ENCODE results near the gene RHOB. TPM values are rescaled to one million over a fixed set of nuclear protein-coding genes. Genes with fewer than 3 reads are reported as not detected.

Gene RHOB
- total RNA-seq, 1 donor from 2014 or later = 135 TPM

DNA sequence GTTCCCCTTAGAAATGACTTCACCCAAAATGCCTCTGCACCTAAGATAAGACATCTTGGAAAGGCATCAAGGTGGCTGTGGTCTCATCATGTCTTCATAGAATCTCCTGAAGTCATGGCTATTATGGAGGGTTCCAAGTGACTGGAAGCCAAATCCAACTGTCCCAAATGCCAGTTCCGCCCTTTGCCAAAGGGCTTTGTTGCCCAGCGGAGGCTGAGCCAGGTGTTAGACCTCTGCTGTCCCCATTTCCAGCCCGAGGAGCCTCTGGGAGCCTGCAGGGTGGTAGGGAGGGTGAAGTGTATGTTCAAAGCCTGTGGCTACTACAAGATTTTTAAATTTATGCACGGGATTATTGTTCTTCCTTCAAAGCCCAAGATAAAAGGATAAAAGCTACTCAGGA lies 25.7 kb downstream of the RHOB start:
- Mint-ChIP-seq H3K9me3 (ENCODE audit: unreplicated experiment) (no peaks in the 10 kb centered on the region), H3K4me3 (ENCODE audit: unreplicated experiment) (no peak overlapping the region), H3K36me3 (ENCODE audit: unreplicated experiment) (no peaks in the 10 kb centered on the region), H3K4me1 (ENCODE audit: low read depth, unreplicated experiment) (peaks cover 6% of the 10 kb centered on the region), H3K27me3 (ENCODE audit: unreplicated experiment) (peaks cover 9% of the 10 kb centered on the region), H3K27ac (ENCODE audit: unreplicated experiment) (no peak overlapping the region)
- DNase-seq = no peak
- TF ChIP-seq, protein P1, sequence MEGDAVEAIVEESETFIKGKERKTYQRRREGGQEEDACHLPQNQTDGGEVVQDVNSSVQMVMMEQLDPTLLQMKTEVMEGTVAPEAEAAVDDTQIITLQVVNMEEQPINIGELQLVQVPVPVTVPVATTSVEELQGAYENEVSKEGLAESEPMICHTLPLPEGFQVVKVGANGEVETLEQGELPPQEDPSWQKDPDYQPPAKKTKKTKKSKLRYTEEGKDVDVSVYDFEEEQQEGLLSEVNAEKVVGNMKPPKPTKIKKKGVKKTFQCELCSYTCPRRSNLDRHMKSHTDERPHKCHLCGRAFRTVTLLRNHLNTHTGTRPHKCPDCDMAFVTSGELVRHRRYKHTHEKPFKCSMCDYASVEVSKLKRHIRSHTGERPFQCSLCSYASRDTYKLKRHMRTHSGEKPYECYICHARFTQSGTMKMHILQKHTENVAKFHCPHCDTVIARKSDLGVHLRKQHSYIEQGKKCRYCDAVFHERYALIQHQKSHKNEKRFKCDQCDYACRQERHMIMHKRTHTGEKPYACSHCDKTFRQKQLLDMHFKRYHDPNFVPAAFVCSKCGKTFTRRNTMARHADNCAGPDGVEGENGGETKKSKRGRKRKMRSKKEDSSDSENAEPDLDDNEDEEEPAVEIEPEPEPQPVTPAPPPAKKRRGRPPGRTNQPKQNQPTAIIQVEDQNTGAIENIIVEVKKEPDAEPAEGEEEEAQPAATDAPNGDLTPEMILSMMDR (IDR thresholded peaks at IDR 0.05; ENCODE audit: partially characterized antibody, unreplicated experiment) = no peak

DNA sequence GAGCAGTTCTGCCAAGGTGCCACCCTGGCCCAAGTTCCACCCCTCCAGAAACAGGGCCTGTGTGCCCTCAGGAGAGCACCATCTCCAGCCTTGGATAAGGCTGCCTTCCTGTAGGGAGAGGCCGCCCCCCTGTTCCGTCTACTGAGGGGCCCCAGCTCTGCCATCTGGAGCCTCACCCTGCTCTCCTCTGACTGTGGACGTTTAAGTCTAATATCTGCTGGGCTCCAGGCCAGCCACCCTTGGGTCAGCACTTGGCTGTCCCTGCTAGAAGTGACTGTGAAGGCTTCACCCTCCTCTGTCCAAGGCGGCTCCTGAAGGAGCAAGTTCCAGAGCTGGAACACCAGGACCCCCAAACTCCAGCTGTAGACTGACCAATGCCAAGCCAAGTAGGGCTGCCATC lies 26.3 kb downstream of the RHOB start:
- TF ChIP-seq, protein P1 (IDR thresholded peaks at IDR 0.05; ENCODE audit: partially characterized antibody, unreplicated experiment) = no peak
- peaks cover under 1% of the 10 kb centered on the region for H3K36me3 Mint-ChIP-seq (ENCODE audit: unreplicated experiment)
- no peak overlapping the region for H3K4me3 Mint-ChIP-seq (ENCODE audit: unreplicated experiment)
- peaks cover 6% of the 10 kb centered on the region for H3K4me1 Mint-ChIP-seq (ENCODE audit: low read depth, unreplicated experiment)
- no peak for DNase-seq
- H3K27me3 Mint-ChIP-seq (ENCODE audit: unreplicated experiment) = peaks cover 9% of the 10 kb centered on the region
- H3K27ac Mint-ChIP-seq (ENCODE audit: unreplicated experiment) = no peak overlapping the region
- no peaks in the 10 kb centered on the region for H3K9me3 Mint-ChIP-seq (ENCODE audit: unreplicated experiment)

DNA sequence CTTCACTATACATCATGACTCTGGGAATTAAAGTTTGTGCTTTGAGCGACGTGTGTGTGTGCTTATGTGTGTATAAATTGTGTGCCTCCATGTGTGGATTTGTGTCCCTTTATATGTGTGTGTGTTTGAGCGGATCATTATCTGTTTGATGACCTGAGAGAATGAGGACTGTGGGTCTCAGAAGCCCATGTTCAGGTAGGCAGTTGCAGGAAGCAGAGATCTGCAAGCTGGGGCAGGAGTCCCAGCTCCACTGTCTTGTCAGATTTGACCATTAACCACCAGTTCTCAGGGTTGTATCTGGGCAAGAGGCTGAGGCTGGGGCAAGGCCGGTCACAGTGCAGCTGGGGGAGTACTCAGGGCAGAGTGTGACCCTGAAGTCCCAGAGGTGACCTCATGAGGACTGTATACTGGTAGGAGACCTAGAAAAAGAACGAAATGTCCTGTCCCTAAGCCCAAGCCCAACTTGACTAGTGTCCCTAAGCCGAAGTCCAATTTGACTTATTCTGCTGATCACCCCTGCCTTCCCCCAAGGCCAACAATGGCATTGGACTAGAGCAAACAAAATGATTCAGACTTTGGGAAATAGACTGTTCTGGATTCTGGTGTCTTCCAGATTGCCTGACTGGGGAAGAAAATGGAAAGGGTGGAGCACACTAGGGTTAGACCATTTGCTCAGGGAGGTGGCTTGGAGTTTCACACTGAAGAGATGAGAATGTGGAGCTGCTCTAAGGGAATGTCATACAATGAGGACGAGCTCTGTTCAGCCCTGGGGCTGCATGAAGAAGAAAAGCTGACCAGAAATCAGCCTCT lies 28.1 kb downstream of the RHOB start:
- no peak overlapping the region for H3K27ac Mint-ChIP-seq (ENCODE audit: unreplicated experiment)
- TF ChIP-seq, protein P1 (IDR thresholded peaks at IDR 0.05; ENCODE audit: partially characterized antibody, unreplicated experiment) = no peak
- peaks cover 6% of the 10 kb centered on the region for H3K4me1 Mint-ChIP-seq (ENCODE audit: low read depth, unreplicated experiment)
- peaks cover 10% of the 10 kb centered on the region for H3K27me3 Mint-ChIP-seq (ENCODE audit: unreplicated experiment)
- no peak overlapping the region for H3K4me3 Mint-ChIP-seq (ENCODE audit: unreplicated experiment)
- DNase-seq = no peak
- peaks cover 5% of the 10 kb centered on the region for H3K9me3 Mint-ChIP-seq (ENCODE audit: unreplicated experiment)
- H3K36me3 Mint-ChIP-seq (ENCODE audit: unreplicated experiment) = peaks cover 8% of the 10 kb centered on the region

DNA sequence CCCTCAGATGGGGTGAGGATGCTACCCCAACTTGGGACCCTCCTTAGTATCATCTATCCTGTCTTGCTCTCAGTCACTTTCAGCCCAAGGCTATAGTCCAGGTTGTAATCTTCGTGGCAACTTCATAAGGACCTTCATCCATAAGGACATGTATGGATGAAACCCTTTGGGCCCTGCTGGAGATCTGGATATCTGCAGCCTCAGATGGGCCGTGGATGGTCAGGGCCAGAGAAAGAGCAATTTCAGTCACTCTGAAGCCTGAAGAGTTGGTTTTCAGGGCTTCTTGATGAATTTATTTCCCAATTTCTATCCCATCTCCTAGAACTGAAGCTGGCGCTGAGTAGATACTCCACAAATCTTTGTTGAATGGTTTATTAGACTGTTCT lies 28.7 kb downstream of the RHOB start:
- DNase-seq = no peak
- peaks cover 5% of the 10 kb centered on the region for H3K9me3 Mint-ChIP-seq (ENCODE audit: unreplicated experiment)
- no peak overlapping the region for H3K27ac Mint-ChIP-seq (ENCODE audit: unreplicated experiment)
- H3K4me3 Mint-ChIP-seq (ENCODE audit: unreplicated experiment) = no peak overlapping the region
- TF ChIP-seq, protein P1 (IDR thresholded peaks at IDR 0.05; ENCODE audit: partially characterized antibody, unreplicated experiment) = no peak
- H3K36me3 Mint-ChIP-seq (ENCODE audit: unreplicated experiment) = peaks cover 8% of the 10 kb centered on the region
- H3K27me3 Mint-ChIP-seq (ENCODE audit: unreplicated experiment) = peaks cover 7% of the 10 kb centered on the region
- peaks cover 6% of the 10 kb centered on the region for H3K4me1 Mint-ChIP-seq (ENCODE audit: low read depth, unreplicated experiment)

DNA sequence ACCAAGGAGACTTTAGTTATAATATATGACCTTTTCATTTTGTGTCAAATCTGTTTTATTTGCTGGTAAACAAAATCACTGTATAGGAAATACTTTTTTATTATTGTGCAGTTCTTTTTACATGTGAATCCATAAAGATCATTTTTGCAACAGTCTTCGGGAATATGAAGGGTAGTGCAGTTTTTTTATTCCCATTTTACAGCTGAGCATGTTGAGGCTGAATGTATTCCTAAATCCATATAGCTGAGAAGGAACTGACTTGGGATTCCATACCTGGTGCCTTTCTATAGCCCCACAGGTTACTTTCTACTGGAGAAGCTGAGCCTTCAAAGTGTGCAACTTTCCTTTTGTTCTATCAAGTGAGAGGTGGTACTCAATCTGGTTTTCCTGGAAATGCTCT lies 29.6 kb downstream of the RHOB start:
- Mint-ChIP-seq H3K36me3 (ENCODE audit: unreplicated experiment) (peaks cover 8% of the 10 kb centered on the region), H3K27me3 (ENCODE audit: unreplicated experiment) (peaks cover 5% of the 10 kb centered on the region), H3K9me3 (ENCODE audit: unreplicated experiment) (peaks cover 5% of the 10 kb centered on the region), H3K4me1 (ENCODE audit: low read depth, unreplicated experiment) (peaks cover 6% of the 10 kb centered on the region), H3K27ac (ENCODE audit: unreplicated experiment) (no peak overlapping the region), H3K4me3 (ENCODE audit: unreplicated experiment) (no peak overlapping the region)
- DNase-seq = no peak
- TF ChIP-seq, protein P1 (IDR thresholded peaks at IDR 0.05; ENCODE audit: partially characterized antibody, unreplicated experiment) = no peak
